ENCODE data around the gene ABL2.

GRCh38 chr1:179066471-179066870, 163.0 kb downstream of the ABL2 start:
- TF ChIP-seq GATA2 (IDR thresholded peaks at IDR 0.05; ENCODE audit: low read depth, low read length): no peak
- no peak for TF ChIP-seq GATA3 (IDR thresholded peaks at IDR 0.05; ENCODE audit: low read depth, low read length)

All from SH-SY5Y (cell line).